Stomach (tissue), 9 donors: ENCODE results near the gene ARRB1. TPM values are rescaled to one million over a fixed set of nuclear protein-coding genes. Genes with fewer than 3 reads are reported as not detected.
A peak's percentile ranks its signal among the peaks of the same experiment; 100 is the strongest.

Source experiments
- DNase-seq, 2 donors: peaks; one replicate each; pipeline versions ENCODE4 v3.0.0 to v3.0.0-alpha.2; 2013 to 2019
- H3K27ac ChIP-seq, 5 donors: fragments of 200-600 bp in 4 of 5; sonication (generic) in 4 of 5; one replicate each; pipeline ENCODE4 v1.5.1; 2013 to 2019; ENCODE audit warnings: mild to moderate bottlenecking in 1 of 5, moderate library complexity in 1 of 5
- H3K27me3 ChIP-seq, 3 donors: fragments of 200-600 bp; sonication (generic); one replicate each; pipeline ENCODE4 v1.5.1; 2017 to 2019; ENCODE audit warnings: mixed run types in 1 of 3
- H3K36me3 ChIP-seq, 4 donors: fragments of 200-600 bp; sonication (generic); 1 replicate in 3 of 4; 2 replicates in 1 of 4; pipeline ENCODE4 v1.5.1; 2016 to 2019
- H3K4me1 ChIP-seq, 4 donors: fragments of 200-600 bp; sonication (generic); one replicate each; pipeline ENCODE4 v1.5.1; 2016 to 2019
- H3K4me3 ChIP-seq, 4 donors: fragments of 200-600 bp; sonication (generic) in 3 of 4; one replicate each; pipeline ENCODE4 v1.5.1; 2016 to 2019; ENCODE audit warnings: mild to moderate bottlenecking in 1 of 4
- H3K9me3 ChIP-seq, 4 donors: fragments of 200-600 bp; sonication (generic); one replicate each; pipeline ENCODE4 v1.5.1; 2016 to 2019
- EP300 ChIP-seq: sonication (generic); formaldehyde crosslinking; IDR thresholded peaks from one replicate; pipeline ENCODE4 v1.6.1; 2017; ENCODE audit warnings: antibody characterized with exemption
- POLR2A ChIP-seq, 4 donors: fragments of 450-650 bp; IDR thresholded peaks; one replicate each; pipeline ENCODE4 v1.6.1; 2016; ENCODE audit warnings: antibody characterized with exemption in 4 of 4, control low read depth in 2 of 4, mild to moderate bottlenecking in 1 of 4, moderate library complexity in 1 of 4
- POLR2AphosphoS5 ChIP-seq, 3 donors: sonication (generic); formaldehyde crosslinking; IDR thresholded peaks; one replicate each; pipeline ENCODE4 v1.6.1; 2016; ENCODE audit warnings: antibody characterized with exemption in 3 of 3
- WGBS, 5 donors: extraction: QIAGEN DNeasy Blood & Tissue Kit in 3 of 5; methylation state at CpG; one replicate each; pipeline versions ENCODE4 v1.1.5 to v1.1.7; 2013 to 2018; 5-methylcytosine and 5-hydroxymethylcytosine counted together
- intact Hi-C: fragments of 100-400 bp; cut with DNase I; formaldehyde crosslinking; loops from one replicate; pipeline ENCODE4 v1.15.1; 2023; ENCODE audit warnings: low total_unique reads
- polyA plus RNA-seq, 3 donors: library from polyadenylated mRNA; stranded (reverse); fragments of 200-250 nt; gene quantifications; one replicate each; pipeline ENCODE4 v1.2.3, GENCODE V29; 2013
- total RNA-seq, 5 donors: library from RNA; depleted of rRNA; stranded (reverse); fragments of >200 nt; gene quantifications; one replicate each; pipeline versions ENCODE4 v1.1.0 to v1.2.3, GENCODE V29; 2014 to 2016
- TF ChIP-seq, protein P1 (sequence below), 7 experiments: fragments of 450-650 bp in 4 of 7; fragments of 200-600 bp in 3 of 7; sonication (generic) in 3 of 7; IDR thresholded peaks; one replicate each; pipeline ENCODE4 v1.5.1; 2016 to 2019; ENCODE audit warnings: antibody characterized with exemption in 7 of 7, control low read depth in 2 of 7, mild to moderate bottlenecking in 1 of 7
- donor health status: healthy with polysubstance abuse.
- donor health status: Bipolar disorder and iron deficiency.
- donor health status: healthy.

Gene ARRB1
- total and polyA plus RNA-seq, 8 donors: 18.0 to 151 (median 48.4) TPM

- no peaks in the 10 kb centered on the region for H3K36me3 ChIP-seq
Observed at GRCh38 chr11:75317446-75318122, 33.9 kb downstream of the ARRB1 start.

GRCh38 chr11:75315439-75315805, 36.0 kb downstream of the ARRB1 start:
- Histone ChIP-seq H3K9me3 (no peaks in the 10 kb centered on the region), H3K36me3 (peaks cover 0 to 8% (median 2%) of the 10 kb centered on the region in 4 donors), H3K4me1 (peaks cover 76 to 100% (median 94%) of the 10 kb centered on the region in 4 donors), H3K27me3 (no peaks in the 10 kb centered on the region), H3K4me3 (no peak overlapping the region), H3K27ac (peak overlapping the region; percentile 13 to 97 (median 97))
- no peak for DNase-seq
- intact Hi-C loops: no loop called here
- TF ChIP-seq POLR2A (IDR thresholded peaks at IDR 0.05): no peak
- WGBS, 5 donors: 56 to 71% (median 61%) methylated on average over 6 of the region's 6 CpGs

More at GRCh38 chr11:75317446-75318122, 33.9 kb downstream of the ARRB1 start:
- intact Hi-C loops: no loop called here
- 55 to 63% (median 59%) methylated on average over 8 to 12 of the region's 12 CpGs for WGBS, 5 donors
- no peak for TF ChIP-seq POLR2AphosphoS5 (IDR thresholded peaks at IDR 0.05)
- TF ChIP-seq POLR2A (IDR thresholded peaks at IDR 0.05): no peak
- TF ChIP-seq, protein P1, sequence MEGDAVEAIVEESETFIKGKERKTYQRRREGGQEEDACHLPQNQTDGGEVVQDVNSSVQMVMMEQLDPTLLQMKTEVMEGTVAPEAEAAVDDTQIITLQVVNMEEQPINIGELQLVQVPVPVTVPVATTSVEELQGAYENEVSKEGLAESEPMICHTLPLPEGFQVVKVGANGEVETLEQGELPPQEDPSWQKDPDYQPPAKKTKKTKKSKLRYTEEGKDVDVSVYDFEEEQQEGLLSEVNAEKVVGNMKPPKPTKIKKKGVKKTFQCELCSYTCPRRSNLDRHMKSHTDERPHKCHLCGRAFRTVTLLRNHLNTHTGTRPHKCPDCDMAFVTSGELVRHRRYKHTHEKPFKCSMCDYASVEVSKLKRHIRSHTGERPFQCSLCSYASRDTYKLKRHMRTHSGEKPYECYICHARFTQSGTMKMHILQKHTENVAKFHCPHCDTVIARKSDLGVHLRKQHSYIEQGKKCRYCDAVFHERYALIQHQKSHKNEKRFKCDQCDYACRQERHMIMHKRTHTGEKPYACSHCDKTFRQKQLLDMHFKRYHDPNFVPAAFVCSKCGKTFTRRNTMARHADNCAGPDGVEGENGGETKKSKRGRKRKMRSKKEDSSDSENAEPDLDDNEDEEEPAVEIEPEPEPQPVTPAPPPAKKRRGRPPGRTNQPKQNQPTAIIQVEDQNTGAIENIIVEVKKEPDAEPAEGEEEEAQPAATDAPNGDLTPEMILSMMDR (IDR thresholded peaks at IDR 0.05): no peak
- no peak for TF ChIP-seq EP300
- Histone ChIP-seq H3K9me3 (no peaks in the 10 kb centered on the region), H3K27me3 (no peaks in the 10 kb centered on the region), H3K4me1 (peaks cover 73 to 100% (median 94%) of the 10 kb centered on the region in 4 donors), H3K27ac (peak overlapping the region; percentile 5 to 97 (median 97)), H3K4me3 (no peak overlapping the region)
- DNase-seq: no peak

DNA sequence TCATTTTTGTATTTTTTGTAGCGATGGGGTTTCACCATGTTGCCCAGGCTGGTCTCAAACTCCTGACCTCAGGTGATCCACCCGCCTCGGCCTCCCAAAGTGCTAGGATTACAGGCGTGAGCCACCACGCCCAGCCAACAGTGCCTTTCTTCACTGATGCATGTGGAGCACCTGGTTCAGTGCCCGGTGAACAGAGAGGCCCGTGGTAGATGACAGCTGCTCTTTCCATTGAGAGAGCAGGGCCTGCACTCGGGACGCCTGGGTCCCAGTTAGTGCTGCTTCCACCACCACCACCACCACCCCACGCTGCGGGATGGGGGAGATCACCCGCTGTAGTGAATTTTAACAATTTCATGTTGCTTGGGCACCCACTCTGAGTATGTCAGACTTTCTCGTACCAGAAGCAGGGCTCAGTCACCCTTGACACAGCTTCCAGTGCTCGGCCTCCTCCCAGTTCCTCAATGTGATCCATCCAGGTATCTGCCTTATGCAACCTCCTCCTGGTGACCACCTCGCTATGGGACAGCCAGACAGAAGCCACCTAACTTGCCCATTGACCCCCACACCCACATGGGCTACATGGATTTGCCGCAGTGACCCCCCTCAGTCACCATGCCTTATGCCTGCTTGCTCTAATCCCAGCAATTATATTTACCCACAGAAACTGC, 36.6 kb downstream of the ARRB1 start:
- no peak for DNase-seq
- intact Hi-C loops: no loop called here
- Histone ChIP-seq H3K4me1 (peaks cover 76 to 100% (median 94%) of the 10 kb centered on the region in 4 donors), H3K27me3 (no peaks in the 10 kb centered on the region), H3K4me3 (no peak overlapping the region), H3K9me3 (no peaks in the 10 kb centered on the region), H3K27ac (peak overlapping the region; percentile 13 to 97 (median 97)), H3K36me3 (peaks cover 0 to 13% (median 5%) of the 10 kb centered on the region in 4 donors)
- no peak for TF ChIP-seq POLR2AphosphoS5 (IDR thresholded peaks at IDR 0.05)
- no peak for TF ChIP-seq EP300
- TF ChIP-seq POLR2A (IDR thresholded peaks at IDR 0.05): no peak
- TF ChIP-seq, protein P1 (IDR thresholded peaks at IDR 0.05): no peak
- 84 to 89% (median 88%) methylated on average over 16 of the region's 16 CpGs for WGBS, 5 donors

- TF ChIP-seq POLR2AphosphoS5 (IDR thresholded peaks at IDR 0.05) (no peak), POLR2A (IDR thresholded peaks at IDR 0.05) (no peak), EP300 (no peak)
- TF ChIP-seq, protein P1 (IDR thresholded peaks at IDR 0.05): no peak
- no peak overlapping the region for H3K4me3 ChIP-seq
- H3K27ac ChIP-seq: peak overlapping the region; percentile 76 to 97 (median 97)
- H3K27me3 ChIP-seq: no peaks in the 10 kb centered on the region
- intact Hi-C loops: no loop called here
- DNase-seq: peak; percentile 55 to 82
- WGBS, 5 donors: 27 to 49% (median 42%) methylated on average over 8 of the region's 8 CpGs
- H3K36me3 ChIP-seq: peaks cover 0 to 21% (median 15%) of the 10 kb centered on the region in 4 donors
- no peaks in the 10 kb centered on the region for H3K9me3 ChIP-seq
- H3K4me1 ChIP-seq: peaks cover 76 to 100% (median 95%) of the 10 kb centered on the region in 4 donors
Observed at GRCh38 chr11:75313513-75314272, 37.8 kb downstream of the ARRB1 start.
